CD4-positive, alpha-beta T cell treated with Interleukin-6 at 100 ng/mL for 8 hours (primary cell): ENCODE data around the gene MATN1.
"Not testable (repeated sequence)": the region's sequence is repeated elsewhere in the genome, so short reads cannot be mapped to it uniquely, and the experiment has no call there.

ENCODE experiments used
- DNase-seq: peaks from one replicate; pipeline ENCODE4 v3.0.0-alpha.2; 2020; ENCODE audit warnings: mixed read lengths, low spot score

MATN1 gene, protein sequence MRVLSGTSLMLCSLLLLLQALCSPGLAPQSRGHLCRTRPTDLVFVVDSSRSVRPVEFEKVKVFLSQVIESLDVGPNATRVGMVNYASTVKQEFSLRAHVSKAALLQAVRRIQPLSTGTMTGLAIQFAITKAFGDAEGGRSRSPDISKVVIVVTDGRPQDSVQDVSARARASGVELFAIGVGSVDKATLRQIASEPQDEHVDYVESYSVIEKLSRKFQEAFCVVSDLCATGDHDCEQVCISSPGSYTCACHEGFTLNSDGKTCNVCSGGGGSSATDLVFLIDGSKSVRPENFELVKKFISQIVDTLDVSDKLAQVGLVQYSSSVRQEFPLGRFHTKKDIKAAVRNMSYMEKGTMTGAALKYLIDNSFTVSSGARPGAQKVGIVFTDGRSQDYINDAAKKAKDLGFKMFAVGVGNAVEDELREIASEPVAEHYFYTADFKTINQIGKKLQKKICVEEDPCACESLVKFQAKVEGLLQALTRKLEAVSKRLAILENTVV

DNA sequence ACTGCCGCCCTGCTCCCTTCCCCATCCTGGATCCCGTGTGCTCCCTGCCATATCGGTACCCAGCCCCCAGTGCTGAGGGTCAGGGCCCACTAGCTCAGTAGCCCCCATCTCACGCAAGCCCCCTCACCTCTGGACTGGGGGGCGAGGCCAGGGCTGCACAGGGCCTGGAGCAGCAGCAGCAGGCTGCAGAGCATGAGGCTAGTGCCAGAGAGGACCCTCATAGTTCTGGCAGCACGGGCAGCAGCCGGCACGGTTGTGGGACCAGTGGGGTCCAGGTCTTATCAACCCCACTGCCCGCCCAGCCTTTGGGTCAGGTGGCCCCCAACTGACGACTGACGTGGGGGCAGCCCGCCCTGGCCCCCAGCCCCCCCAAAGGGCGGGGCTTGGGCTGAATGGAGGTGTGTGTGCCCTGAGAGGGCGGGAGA, at the start of gene MATN1:
MATN1 (minus strand) TSS at position 255 of the 425 bp plus-strand sequence; CDS start at position 221, 34 bp downstream.
- no peak for DNase-seq

DNA sequence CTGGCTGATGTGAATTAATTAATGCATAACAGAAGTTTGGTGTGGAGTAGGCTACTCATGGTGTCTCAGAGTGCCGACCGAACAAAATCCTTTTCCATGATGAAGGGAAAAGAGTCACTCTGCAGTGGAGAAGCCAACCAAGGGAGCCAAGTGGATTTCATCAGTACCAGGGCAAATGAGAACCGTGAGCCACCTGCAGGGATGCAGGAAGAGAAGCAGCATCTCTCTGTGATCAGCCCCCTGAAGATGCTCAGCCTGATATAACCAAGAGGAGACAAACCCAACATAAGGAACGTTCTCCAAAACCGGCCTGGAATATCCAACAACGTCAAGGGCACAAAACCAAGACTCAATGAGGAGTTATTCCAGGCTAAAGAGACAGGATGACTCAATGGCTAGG, 47.6 kb upstream of the MATN1 start:
- DNase-seq: no peak

DNA sequence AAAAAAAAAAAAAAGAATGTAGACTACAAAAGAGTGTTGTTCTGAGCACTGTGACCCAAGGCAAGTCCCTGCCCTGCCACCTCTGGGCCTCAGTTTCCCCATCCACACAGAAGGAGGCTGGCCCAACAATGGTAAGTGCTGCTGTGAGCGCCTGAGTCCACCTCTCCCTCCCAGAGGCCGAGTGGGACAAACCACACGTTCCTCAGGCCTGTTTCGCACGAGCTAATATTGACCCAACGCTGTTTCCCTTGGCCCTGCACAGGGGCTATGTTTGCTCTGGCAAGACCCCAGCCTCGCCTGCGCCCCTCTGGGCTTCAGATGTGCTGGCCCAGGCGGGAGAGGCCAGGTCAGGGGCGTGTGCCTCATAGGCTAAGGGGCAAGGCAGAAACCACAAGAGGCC, 46.8 kb upstream of the MATN1 start:
- DNase-seq: no peak

DNA sequence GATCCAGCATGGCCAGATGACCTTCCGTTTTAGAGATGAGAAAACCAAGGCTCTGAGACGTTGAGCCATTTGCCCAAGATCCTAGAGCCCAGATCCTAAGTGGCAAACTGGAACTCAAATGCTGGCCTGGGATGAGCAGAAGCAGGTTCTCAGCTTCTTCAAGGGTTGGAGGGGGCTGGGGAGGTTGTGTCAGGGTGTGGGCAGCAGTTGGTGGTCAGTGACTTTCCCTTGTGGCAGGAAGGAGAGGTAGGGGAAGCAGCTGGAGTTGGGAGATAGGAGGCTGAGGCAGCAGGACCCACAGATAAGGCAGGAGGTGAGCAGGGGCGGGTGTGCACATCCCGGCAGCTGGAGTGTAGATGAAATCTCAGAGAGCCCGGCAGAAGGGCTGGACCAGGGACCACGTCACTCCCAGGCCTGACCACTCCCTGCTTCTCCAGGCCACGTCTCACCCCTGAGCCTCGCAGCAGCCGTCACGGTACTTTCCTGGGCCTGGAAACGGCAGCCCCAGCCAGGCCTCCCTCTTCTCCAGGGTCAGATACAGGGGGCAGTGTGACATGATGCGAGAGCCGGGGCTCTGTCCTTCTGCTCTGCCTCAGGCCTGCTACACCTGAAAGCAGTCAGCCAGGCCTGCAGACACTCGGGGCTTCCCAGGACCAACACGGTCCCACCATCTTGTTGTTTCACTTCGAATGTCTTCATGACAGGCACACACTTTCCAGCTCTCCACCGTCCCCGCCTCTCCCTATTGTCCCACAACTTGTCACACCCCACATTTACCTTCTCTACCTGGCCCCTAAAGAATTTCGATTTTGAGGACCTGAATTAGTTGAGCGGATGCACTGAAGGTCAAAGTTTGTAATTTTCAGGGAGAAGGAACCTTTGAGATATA, 45.7 kb upstream of the MATN1 start:
- no peak for DNase-seq

DNA sequence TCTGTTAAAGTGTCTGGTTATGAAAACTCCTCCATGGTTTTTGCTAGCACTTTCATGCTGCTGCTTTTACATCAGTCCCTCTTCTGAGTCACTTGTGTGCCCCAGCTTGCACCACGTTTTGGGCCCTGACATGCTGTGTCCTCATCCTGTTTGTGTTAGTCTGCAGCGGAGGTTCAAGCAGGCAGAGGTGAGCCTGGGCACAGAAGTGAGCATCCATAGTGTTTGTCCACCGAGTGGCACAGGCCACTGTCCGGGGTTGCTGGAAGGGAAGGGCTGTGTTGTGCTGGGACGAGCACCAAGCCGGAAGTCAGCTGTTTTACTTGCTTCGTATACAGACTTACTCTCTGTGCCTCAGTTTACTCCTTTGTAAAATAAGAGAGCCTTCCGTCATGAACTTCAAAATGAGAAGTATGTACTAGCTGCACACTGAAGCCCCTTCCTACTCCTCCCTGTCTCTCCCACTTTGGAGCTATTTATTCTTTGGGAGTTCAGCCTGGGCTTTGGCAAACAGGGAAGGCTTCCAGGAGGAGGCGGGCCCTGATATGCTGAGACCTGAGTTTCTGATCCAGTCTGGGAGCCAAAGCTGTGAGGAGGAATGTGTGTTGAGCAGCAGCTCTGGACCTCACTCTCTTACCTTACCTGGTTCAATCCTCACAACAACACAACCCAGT, 44.9 kb upstream of the MATN1 start:
- DNase-seq: no peak

DNA sequence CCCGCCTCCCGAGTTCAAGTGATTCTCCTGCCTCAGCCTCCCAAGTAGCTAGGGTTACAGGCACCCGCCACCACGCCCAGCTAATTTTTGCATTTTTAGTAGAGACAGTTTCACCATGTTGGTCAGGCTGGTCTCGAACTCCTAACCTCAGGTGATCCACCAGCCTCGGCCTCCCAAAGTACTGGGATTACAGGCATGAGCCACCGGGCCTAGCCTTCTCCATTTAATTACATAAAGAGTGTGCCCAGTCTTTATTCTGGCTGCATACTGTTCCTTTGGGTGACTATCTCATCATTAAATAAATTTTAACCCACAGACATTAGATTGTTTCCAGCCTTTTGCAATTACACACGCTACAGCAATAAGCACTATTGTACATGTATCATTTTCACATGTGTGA, 43.6 kb upstream of the MATN1 start:
- DNase-seq: not testable (repeated sequence)

DNA sequence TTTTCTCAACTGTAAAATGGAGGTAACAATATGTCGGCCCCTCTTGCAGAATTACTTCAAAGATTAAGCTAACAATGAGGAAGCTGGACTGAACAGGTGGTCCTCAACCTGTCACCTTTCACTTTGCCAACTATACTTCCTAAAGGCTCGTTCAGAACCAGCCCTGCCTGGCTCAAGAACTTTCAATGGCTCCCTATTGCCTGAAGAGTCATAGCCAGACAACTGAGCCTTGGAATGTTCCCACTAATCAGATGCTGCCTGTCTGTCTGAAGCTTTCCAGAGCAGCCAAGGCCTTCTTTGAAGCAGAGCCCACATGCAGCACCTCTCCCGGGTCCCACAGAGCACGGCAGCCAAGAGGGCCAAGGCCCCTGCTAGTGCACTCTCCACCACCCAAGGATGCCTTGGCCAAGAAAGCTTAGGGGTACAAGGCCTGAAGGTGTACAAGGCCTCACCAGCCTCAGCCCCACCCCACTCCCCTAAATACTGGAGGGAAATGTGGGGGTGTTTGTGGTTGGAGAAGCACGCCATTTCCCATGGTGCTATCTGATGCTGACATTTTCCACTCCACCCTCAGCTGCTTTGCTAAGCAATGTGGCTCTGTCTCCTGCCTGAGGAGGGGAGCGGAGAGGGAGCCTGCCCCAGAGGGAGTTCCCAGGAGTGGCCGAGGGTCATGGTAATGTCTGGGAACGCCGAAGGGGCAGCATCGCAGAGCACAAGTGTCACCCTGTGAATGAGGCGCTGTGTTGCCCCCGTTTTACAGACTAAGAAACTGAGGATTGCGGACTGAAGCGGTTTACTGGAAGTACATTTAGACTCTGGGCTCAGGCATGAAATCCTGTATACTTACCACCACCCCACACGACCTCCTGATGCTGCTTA, 42.4 kb upstream of the MATN1 start:
- DNase-seq: no peak

DNA sequence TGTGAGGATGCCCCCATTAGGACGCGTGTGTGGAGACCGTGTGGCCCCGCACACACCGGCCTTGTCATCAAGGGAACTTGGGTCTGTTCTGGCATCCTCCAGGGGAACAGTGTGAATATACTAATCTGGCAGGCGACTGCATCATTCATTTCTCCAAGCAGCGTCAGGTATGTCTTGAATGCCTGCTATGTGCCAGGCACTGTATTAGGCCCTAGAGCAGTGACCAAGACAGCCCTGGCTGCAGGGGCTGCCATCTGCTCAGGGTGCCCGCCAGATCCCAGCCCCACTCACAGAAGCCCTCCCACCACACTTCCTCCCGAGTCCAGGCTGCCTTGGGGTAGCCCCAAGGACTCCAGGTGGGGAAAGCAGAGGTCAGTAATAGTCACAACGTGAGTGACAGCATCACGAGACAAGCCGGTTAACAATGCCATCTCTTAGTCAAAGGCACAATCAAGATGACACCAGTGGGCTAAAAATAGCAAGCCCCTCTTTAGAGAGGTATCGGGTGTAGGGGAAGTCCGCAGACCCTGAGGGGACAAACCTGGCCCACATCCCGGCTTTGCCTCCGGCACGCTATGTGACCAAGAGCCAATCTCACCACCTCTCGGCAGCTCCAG, 41.7 kb upstream of the MATN1 start:
- DNase-seq: no peak

DNA sequence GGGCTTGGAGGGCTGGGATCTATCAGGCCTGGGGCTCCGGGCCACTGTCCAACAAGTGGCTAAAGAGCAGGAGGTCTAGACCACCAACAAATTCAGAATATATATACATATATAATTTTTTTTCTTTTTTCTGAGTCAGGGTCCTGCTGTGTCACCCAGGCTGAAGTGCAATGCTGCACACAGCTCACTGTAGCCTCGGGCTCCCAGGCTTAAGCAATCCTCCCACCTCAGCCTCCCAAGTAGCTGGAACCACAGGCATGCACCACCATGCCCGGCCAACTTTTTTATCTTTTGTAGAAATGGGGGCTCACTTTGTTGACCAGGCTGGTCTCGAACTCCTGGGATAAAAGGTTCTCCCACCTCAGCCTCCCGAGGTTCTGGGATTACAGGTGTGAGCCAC, 41.0 kb upstream of the MATN1 start:
- no peak for DNase-seq

DNA sequence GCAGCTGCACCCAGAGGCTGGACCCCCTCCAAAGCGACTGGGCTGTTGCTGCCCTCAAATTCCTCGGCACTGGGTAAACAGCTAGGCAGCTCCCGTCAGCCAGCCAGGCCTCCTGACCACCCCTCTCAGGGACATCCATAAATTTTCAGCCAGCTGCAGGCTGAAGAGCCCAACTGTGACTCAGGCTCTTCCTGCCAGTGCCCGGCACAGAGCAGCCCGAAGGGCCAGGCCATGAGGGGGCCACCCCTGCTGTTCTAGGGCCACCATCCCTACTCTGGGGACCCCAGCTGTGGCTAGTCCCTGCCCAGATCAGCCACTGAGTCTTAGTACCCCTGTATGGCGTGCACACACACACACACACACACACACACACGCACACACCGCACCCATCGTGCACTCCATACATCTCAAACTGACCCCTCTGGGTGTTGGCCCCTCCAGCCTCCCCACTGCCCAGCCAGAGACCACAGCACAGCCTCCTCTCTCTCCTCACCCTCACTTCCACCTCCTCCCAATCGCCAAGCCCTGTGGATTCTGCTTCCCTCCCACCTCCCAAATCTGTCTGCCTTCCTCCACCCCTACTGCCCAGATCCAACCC, 40.4 kb upstream of the MATN1 start:
- DNase-seq: no peak

DNA sequence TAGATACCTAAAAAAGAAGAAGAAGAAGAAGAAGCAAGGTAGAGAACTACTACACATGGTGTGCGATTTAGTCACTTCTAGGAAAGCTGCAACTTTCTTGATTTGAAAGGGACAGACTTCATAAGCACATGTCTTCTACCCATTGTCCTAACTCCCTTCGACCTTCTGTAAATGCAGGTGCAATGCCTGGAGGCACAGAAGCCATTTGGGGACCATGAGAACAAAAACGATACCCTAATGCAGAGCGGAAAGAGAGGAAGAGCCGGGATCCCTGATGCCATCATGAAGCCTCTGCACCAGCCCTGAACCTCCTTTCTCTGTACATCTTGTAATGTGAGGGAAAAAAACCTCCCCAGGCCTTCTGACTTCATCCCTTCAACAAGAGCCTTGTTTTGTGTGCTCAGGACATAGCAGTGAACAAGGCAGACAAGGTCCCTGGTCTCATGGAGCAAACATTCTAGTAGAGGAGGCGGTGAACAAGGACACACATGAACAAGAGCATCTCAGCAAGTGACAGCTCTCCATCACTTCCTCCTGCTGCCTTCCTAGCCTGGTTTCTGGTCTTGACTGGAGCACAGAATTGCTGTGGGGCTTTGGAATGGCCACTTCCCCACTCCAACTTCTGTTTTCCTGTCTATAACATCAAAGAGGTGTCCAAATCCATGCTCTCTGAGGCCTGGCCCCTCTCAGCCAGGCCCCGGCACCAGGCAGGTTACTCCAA, 39.7 kb upstream of the MATN1 start:
- no peak for DNase-seq

DNA sequence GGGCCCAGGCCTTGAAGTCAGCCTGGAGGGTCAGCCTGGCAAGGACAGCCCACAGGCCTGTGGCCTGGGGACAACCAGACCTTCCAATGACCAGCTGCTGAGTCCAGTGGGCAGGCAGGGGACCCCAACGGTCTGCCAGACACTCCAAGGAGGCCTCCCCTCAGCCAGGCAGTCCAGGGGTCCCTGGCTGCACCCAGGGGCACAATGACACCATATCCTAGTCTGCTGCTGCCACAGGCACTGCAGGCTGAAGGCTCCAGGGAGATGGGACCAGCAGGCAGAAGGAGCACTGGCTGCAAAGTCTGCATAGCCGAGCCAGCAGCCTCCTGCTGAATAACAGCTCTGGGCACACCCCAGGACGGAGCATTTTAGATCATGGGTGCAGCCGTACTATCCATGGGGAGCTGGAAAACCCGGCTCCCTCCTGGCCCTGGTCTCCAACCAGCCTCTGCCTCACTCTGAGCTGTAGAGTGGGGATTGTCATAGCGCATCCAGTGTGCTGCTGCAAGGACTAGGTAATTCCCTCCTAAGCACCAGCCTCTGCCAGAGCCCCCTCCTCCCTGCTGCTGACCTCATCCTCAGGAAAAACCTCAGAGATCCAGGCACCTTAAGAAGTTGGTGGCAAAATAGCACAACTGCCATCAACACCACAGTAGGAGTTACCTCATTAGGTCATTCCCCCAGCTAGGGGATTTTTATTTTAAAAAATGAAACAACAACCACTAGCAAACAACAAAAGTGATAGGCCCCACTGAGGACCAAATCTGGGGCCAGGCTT, 39.0 kb upstream of the MATN1 start:
- no peak for DNase-seq

DNA sequence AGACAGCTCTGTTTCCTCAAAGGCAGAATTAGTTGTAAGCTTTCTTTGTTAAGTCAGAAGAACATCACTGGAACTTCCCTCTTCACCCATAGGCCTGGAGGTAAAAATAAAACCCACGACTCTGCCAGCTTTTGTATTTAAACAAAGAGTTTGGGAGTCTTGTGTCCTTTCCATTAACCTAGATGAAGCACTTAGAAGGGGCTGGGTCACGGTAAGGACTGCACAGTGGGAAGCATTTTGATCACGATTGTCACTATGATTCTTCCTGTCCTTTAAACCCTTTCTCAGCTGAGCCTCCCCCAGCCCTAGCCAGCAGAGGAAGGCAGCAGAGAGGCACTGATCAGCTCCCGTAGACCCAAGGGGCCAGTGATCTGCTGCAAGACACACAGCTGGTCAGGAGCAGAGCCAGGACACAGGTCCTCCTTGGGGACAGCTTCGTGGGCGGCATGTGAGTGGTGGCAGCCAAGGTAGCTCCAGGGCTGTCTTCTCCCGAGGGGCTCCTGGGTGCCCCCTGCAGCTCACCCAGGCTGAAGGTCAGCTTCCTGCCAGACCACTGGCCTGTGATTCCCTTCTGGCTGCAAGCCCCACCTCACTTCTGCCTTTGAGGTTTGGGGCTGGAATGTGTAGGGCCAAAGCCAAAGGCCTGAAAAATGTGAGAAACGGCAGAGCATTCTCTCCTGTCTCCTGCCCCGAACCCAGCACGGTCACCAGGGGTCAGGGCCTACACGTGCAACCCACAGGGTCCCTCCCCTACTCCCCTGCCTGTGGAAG, 38.2 kb upstream of the MATN1 start:
- no peak for DNase-seq

DNA sequence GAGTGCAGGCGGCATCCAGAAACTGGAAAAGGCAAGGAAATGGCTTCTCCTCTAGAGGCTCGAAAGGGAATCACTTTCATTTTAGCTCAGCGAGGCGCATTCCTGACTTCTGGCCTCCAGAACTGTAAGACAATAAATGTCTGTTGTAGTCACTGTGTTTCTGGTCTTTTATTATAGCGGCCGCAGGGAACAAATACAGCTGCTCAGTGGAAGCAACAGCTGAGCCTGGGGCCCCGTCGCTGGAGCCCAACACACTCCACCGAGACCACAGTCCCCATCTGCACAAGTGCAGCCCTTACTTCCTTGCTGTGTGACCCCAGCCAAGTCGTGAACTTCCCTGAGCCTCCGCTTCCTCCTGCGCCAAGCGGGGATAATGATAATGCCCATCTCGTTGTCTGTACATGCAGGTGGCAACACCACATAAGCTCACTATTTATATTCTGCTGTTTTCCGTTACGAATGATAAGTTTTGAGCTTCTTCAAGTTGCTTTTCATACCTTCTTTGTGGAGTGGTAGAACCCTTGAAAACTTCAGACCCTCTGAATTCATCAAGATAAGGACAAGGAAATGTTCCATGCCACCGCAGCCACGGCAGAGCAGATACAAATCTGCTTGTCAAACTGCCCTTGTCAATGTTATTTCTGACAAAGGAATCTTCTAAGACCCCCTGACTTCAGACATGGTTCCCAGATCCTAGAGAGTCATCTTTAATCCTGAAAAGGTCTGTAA, 37.4 kb upstream of the MATN1 start:
- DNase-seq: no peak

DNA sequence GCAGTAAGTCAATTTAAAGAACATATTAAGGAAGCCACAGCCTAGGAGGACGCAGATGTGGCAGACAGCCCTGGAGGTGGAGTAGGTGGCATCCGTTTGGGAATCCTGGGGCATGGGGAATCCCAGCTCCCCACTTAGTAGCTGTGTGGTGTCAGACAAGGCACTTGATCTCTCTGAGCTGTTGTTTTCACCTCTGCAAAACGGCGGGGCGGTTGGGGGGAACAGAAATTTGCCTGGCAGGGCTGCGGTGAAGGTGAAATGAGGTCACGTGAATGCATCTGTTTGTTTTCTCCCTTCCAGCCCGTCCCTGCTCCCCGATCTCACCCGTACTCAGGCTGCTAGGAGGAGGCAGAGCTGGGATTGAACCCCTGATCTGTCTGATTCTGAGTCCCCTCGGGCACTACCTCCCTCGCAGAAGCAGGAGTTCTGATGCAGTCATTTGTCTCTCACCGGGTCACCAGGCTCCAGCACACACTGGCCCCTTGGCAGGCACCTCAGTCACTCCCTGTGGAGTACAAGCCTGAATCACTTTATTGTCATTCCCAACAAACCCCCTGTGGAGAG, 36.4 kb upstream of the MATN1 start:
- DNase-seq: peak; percentile 64

DNA sequence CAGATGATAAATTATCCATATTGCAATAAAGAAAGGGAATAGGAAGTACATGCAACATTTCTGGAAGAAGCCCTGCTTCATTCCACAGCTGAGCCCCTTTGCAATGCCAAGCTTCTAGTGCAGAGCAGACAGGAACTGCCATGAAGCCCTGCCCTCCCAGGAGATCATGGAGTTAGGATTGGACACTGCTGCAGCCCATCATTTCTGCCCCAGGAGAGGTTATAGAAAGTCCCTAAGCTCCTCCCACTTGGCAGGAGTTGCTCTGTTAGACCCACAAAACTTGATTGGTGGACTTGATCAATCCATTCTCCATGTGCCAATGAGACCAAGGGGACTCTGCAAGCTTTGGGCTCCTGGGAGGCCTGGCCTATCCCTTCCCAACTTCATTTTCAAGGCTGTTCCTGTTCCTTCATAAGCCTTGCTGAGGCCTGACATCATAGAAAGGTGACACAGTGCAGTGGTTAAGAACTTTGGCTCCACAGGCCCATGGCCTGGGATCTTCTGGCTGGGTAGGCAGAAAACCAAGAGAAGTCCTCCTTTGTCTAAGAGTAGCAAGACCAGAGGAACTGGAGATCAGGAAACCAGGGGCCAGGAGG, 35.5 kb upstream of the MATN1 start:
- DNase-seq: no peak
